GM23338 (cell line): Measurements from ENCODE around the gene OR7G2. TPM values are rescaled to one million over a fixed set of nuclear protein-coding genes. Genes with fewer than 3 reads are reported as not detected.

ENCODE experiments used
- ATAC-seq: fragments of 200-7000 bp; cut with Tn5 transposase; 3 replicates; pipeline ENCODE4 v1.9.1; 2020
- DNase-seq: peaks from one replicate; pipeline ENCODE4 v3.0.0-alpha.2; 2015; ENCODE audit warnings: low spot score
- H2AFZ ChIP-seq: fragments of 200-600 bp; sonication (generic); 2 replicates; pipeline ENCODE4 v1.8.0; 2016; ENCODE audit warnings: antibody characterized with exemption, mild to moderate bottlenecking, moderate library complexity
- H3F3A ChIP-seq: fragments of 200-600 bp; sonication (generic); replicated peaks from 2 replicates; pipeline ENCODE4 v1.8.0; 2017; ENCODE audit warnings: antibody characterized with exemption, mixed run types, low read depth
- H3K27ac ChIP-seq: fragments of 200-600 bp; sonication (generic); 2 replicates; pipeline ENCODE4 v1.6.1; 2016; ENCODE audit warnings: low read depth
- H3K27me3 ChIP-seq: fragments of 200-600 bp; sonication (generic); 2 replicates; pipeline ENCODE4 v1.8.0; 2016; ENCODE audit warnings: mild to moderate bottlenecking, mixed run types, moderate library complexity; ENCODE audit not compliant: insufficient read depth
- H3K36me3 ChIP-seq: fragments of 200-600 bp; sonication (generic); 2 replicates; pipeline ENCODE4 v1.8.0; 2016; ENCODE audit warnings: mild to moderate bottlenecking; ENCODE audit not compliant: insufficient read depth
- H3K4me1 ChIP-seq: fragments of 200-600 bp; sonication (generic); 2 replicates; pipeline ENCODE4 v1.8.0; 2016; ENCODE audit warnings: mild to moderate bottlenecking, moderate library complexity; ENCODE audit not compliant: insufficient read depth
- H3K4me2 ChIP-seq: fragments of 200-600 bp; sonication (generic); 2 replicates; pipeline ENCODE4 v1.7.1; 2017; ENCODE audit warnings: mixed run types
- H3K4me3 ChIP-seq: fragments of 200-600 bp; sonication (generic); 2 replicates; pipeline ENCODE4 v1.6.1; 2016; ENCODE audit warnings: mixed run types
- H3K79me2 ChIP-seq: fragments of 200-600 bp; sonication (generic); replicated peaks from 2 replicates; pipeline ENCODE4 v1.8.0; 2017; ENCODE audit warnings: mild to moderate bottlenecking; ENCODE audit not compliant: insufficient read depth
- H3K9me2 ChIP-seq: fragments of 200-600 bp; sonication (generic); 2 replicates; pipeline ENCODE4 v1.8.0; 2017; ENCODE audit not compliant: insufficient read depth
- H4K20me1 ChIP-seq: fragments of 200-600 bp; sonication (generic); replicated peaks from 2 replicates; pipeline ENCODE4 v1.8.0; 2017; ENCODE audit warnings: mild to moderate bottlenecking; ENCODE audit not compliant: insufficient read depth
- H3K27ac Mint-ChIP-seq: 2 replicates; pipeline ENCODE4 v1.8.0; 2020; ENCODE audit warnings: inconsistent platforms, mild to moderate bottlenecking, moderate library complexity, mixed read lengths
- H3K27me3 Mint-ChIP-seq: 3 replicates; pipeline ENCODE4 v1.8.0; 2022; ENCODE audit warnings: low read depth, mild to moderate bottlenecking, moderate library complexity, mixed read lengths, inconsistent platforms; ENCODE audit not compliant: insufficient read depth, poor library complexity
- H3K36me3 Mint-ChIP-seq: 3 replicates; pipeline ENCODE4 v1.8.0; 2021; ENCODE audit warnings: low read depth, mild to moderate bottlenecking, inconsistent platforms, moderate library complexity, mixed read lengths
- H3K4me1 Mint-ChIP-seq: 3 replicates; pipeline ENCODE4 v1.8.0; 2020; ENCODE audit warnings: mild to moderate bottlenecking, inconsistent platforms, mixed read lengths
- H3K4me3 Mint-ChIP-seq: 3 replicates; pipeline ENCODE4 v1.8.0; 2021; ENCODE audit warnings: moderate library complexity, mild to moderate bottlenecking, inconsistent platforms, mixed read lengths
- H3K9me3 Mint-ChIP-seq: 3 replicates; pipeline ENCODE4 v1.8.0; 2020; ENCODE audit warnings: moderate library complexity, mild to moderate bottlenecking, inconsistent platforms, mixed read lengths
- CREB1 ChIP-seq: fragments of 250-450 bp; sonication (Bioruptor Pico); IDR thresholded peaks from 2 replicates; pipeline ENCODE4 v1.5.0; 2020; ENCODE audit warnings: low read depth, mild to moderate bottlenecking, moderate library complexity
- CTCF ChIP-seq, 2 experiments: fragments of 200-600 bp in 1 of 2; sonication (generic) in 1 of 2; conservative IDR thresholded peaks; 2 replicates each; pipeline versions ENCODE4 v1.5.1 to v1.6.1; 2016 to 2017; ENCODE audit warnings: antibody characterized with exemption in 2 of 2, low read depth in 2 of 2, mild to moderate bottlenecking in 2 of 2, moderate library complexity in 1 of 2
- EZH2 ChIP-seq: fragments of 200-600 bp; sonication (generic); IDR thresholded peaks from one replicate; pipeline ENCODE4 v1.8.0; 2017; ENCODE audit warnings: antibody characterized with exemption, mild to moderate bottlenecking, low read depth; ENCODE audit not compliant: unreplicated experiment
- JUNB ChIP-seq: IDR thresholded peaks from one replicate; pipeline ENCODE4 v1.6.1; 2016; ENCODE audit warnings: antibody characterized with exemption; ENCODE audit not compliant: unreplicated experiment
- NANOG ChIP-seq: IDR thresholded peaks from 2 replicates; pipeline ENCODE4 v1.6.1; 2016; ENCODE audit warnings: antibody characterized with exemption, borderline replicate concordance
- POLR2AphosphoS5 ChIP-seq: IDR thresholded peaks from 2 replicates; pipeline ENCODE4 v1.6.1; 2016; ENCODE audit warnings: antibody characterized with exemption, low read depth
- REST ChIP-seq: IDR thresholded peaks from one replicate; pipeline ENCODE4 v1.6.1; 2018; ENCODE audit warnings: antibody characterized with exemption; ENCODE audit not compliant: unreplicated experiment
- STAT1 ChIP-seq: IDR thresholded peaks from one replicate; pipeline ENCODE4 v1.6.1; 2016; ENCODE audit warnings: antibody characterized with exemption; ENCODE audit not compliant: unreplicated experiment
- ZNF114 ChIP-seq: fragments of 250-450 bp; sonication (Bioruptor Pico); IDR thresholded peaks from 2 replicates; pipeline ENCODE4 v1.5.0; 2020; ENCODE audit warnings: mild to moderate bottlenecking, moderate library complexity
- ZNF331 ChIP-seq: fragments of 250-450 bp; sonication (Bioruptor Pico); IDR thresholded peaks from 2 replicates; pipeline ENCODE4 v1.5.0; 2020; ENCODE audit warnings: low read depth, mild to moderate bottlenecking, moderate library complexity
- ZNF462 ChIP-seq: fragments of 250-450 bp; sonication (Bioruptor Pico); IDR thresholded peaks from 2 replicates; pipeline ENCODE4 v1.5.0; 2020; ENCODE audit warnings: mild to moderate bottlenecking, moderate library complexity
- polyA plus RNA-seq: library from polyadenylated mRNA; unstranded; fragments of >200 nt; fragmentation: Nextera tagmentation; extraction: Ambion mirVana; gene quantifications from 2 replicates; pipeline ENCODE4 v1.2.1, GENCODE V29; 2016
- total RNA-seq: library from RNA; depleted of rRNA; stranded (reverse); fragments of >200 nt; shearing (Covaris generic); gene quantifications from 2 replicates; pipeline ENCODE4 v1.2.3, GENCODE V29; 2014

OR7G2 gene
- total and polyA plus RNA-seq, 2 experiments from 2014 or later: not detected

- no peak for TF ChIP-seq ZNF462 (CRISPR knock-in tag)
- no peak for TF ChIP-seq EZH2
- no peak for TF ChIP-seq POLR2AphosphoS5
- TF ChIP-seq NANOG: no peak
- no peak for TF ChIP-seq CTCF (conservative IDR thresholded peaks at IDR 0.05; ENCODE audit: low read depth in 2 of 2)
- no peak for TF ChIP-seq ZNF114 (CRISPR knock-in tag)
Measured at GRCh38 chr19:9109959-9110358, 2.7 kb upstream of the OR7G2 start (continued).

- no peaks in the 10 kb centered on the region for H3K79me2 ChIP-seq
- no peak within 1 kb of the TSS for H2AFZ ChIP-seq
- H3K36me3 ChIP-seq: no peaks in the 10 kb centered on the region
- Mint-ChIP-seq H3K4me3 (no peak within 1 kb of the TSS), H3K27me3 (peaks cover 6% of the 10 kb centered on the region), H3K27ac (no peak within 1 kb of the TSS), H3K36me3 (peaks cover 40% of the 10 kb centered on the region; the same call in 2 of the 3 replicates), H3K9me3 (peaks cover 92% of the 10 kb centered on the region), H3K4me1 (no peaks in the 10 kb centered on the region)
- no peak for DNase-seq
- no peaks in the 10 kb centered on the region for H3K27me3 ChIP-seq
- H3K4me1 ChIP-seq: no peaks in the 10 kb centered on the region
- ATAC-seq: no peak
- no peak within 1 kb of the TSS for H3K4me2 ChIP-seq
- H3K9me2 ChIP-seq: no peaks in the 10 kb centered on the region
- H4K20me1 ChIP-seq: no peaks in the 10 kb centered on the region
- no peak within 1 kb of the TSS for H3K4me3 ChIP-seq
- H3K27ac ChIP-seq: no peak within 1 kb of the TSS
- no peaks in the 10 kb centered on the region for H3F3A ChIP-seq
- TF ChIP-seq REST (no peak), POLR2AphosphoS5 (no peak), JUNB (no peak), CREB1 (CRISPR knock-in tag) (no peak), ZNF331 (CRISPR knock-in tag) (no peak), CTCF (conservative IDR thresholded peaks at IDR 0.05; ENCODE audit: low read depth in 2 of 2) (no peak), STAT1 (no peak)
Measured at GRCh38 chr19:9086761-9087160, 20.5 kb downstream of the OR7G2 start, which contains the start of gene OR1M1. OR1M1 (plus strand) TSS chr19:9087061; CDS start chr19:9093245, 6,184 bp downstream.
